ENCODE measurements around the gene GRK3.
A peak's percentile ranks its signal among the peaks of the same experiment; 100 is the strongest.
"Not testable (repeated sequence)": the region's sequence is repeated elsewhere in the genome, so short reads cannot be mapped to it uniquely, and the experiment has no call there.

Gene GRK3

DNA sequence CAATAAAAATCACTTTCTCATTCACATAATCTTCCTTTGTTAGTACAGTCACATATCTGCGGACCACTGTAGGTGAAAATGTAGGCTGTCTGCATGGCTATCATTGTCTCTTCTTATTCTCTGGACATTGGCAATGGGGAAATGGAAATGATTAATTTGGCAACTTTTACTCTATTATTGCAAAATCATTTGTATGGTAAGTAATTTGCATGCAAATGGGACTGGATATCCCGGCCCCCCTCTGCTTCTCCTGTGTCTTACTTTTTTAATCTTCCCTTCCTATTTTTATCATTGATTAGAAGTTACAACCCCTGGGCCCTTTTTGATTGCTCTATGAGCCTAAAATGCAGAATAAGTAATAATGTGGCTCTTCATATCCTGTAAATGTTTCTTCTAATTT lies 6.0 kb downstream of the GRK3 start:
- DNase-seq (ENCODE audit: insufficient read length, low spot score) (no peak), FAIRE-seq (peak; percentile 66)

DNA sequence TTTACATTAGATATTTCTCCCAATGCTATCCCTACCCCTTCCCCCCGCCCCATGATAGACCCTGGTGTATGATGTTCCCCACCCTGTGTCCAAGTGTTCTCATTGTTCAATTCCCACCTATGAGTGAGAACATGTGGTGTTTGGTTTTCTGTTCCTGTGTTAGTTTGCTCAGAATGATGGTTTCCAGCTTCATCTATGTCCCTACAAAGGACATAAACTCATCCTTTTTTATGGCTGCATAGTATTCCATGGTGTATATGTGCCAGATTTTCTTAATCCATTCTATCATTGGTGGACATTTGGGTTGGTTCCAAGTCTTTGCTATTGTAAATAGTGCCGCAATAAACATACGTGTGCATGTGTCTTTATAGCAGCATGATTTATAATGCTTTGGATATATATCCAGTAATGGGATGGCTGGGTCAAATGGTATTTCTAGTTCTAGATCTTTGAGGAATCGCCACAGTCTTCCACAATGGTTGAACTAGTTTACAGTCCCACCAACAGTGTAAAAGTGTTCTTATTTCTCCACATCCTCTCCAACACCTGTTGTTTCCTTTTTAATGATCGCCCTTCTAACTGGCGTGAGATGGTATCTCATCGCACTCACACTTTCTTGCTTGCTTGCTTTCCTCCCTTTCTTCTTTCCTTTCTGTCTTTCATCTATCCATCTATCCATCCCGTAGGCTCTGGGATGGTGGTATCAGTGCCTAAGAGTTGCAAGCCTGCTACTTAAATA lies 7.7 kb downstream of the GRK3 start:
- not testable (repeated sequence) for FAIRE-seq; DNase-seq (ENCODE audit: insufficient read length, low spot score)

DNA sequence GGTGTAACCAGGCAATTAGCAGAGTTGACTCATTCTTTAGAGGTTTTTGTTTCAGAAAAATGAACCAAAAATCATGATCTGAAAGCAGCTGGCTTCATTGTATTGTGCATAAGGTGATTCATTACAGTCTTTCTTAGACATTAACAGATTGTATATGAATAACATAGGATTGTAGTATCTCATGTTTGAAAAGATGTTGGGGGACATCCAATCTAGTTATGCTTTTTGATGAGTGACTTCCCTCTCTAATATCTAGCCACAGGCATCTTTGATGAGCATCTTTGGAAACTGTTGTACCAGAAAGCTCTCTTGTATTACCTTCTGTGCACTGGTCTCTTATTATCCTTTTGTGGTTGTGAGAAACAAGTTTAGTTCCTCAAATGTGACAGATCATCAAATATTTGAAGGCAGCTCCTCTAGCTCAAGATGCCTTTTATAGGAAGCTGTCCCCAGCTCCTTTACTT lies 8.3 kb downstream of the GRK3 start:
- FAIRE-seq: peak; percentile 89
- no peak for DNase-seq (ENCODE audit: insufficient read length, low spot score)

DNA sequence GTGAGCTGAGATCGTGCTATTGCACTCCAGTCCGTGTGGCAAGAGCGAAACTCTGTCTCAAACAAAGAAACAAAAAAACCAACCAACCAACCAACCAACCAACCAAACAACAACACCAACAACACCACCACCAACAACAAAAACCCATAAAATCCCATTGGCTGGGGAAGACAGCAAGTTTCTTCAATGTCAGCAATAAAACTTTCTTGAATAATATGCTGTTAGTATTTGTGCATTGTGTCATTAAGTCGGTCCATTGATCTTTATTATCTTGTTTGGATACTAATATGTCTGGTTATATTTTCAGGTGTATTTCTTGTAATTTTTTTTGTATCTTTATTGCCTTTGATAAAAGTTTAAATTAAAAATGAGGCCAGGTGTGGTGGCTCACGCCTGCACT lies 9.4 kb downstream of the GRK3 start:
- DNase-seq (ENCODE audit: insufficient read length, low spot score): no peak
- no peak for FAIRE-seq

DNA sequence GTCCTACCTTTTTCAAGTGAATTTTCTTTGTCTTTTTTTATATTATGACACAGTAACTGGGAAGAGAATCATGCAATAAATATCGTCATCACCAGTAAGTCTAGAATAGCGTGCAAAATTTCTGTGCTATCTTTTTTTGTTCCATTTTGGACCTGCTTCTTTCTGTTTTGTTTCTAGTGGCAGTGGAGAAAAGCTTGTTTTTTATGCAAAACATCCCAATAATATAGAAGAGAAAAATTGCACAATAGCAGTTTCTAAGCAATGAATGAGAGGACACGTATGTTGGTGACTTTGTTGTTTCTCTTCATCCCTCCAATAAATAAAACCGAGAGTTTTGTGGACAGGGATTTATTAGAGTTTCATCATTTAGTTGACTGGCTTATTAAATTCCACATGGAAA lies 10.3 kb downstream of the GRK3 start:
- peak; percentile 63 for FAIRE-seq
- no peak for DNase-seq (ENCODE audit: insufficient read length, low spot score)

DNA sequence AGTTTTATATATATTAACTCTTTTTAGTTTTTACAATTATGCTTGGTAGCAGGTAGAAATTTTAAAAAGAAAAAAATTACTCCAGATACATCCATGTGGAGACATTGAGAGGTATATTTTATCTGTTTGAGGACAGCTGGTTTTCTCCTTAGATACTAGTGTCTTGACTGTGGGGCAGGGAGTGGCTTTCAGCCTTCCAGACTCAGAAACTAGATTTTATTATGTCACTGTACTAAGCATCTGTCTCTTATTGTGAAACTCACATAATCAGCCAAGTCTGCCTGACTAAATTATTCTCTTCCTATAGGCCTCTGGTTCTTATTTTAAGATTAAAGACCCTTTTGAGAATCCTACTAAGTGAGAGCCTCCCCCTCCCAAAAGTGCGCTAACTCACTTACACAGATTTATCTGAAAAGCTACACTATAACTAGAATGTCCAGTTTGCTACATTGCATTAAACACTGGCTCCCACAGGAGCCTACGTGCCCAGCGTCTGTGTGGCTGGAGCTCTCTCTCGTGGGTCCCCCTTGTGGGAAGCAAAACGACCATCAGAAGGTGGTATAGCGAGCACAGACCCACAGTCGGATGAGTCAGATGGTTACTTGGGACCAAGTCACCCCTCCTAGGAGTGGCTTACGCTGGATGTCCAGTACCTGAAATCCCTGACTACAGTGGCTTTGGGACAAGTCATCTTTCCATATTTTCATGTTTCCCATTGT lies 11.4 kb downstream of the GRK3 start:
- not testable (repeated sequence) for FAIRE-seq; DNase-seq (ENCODE audit: insufficient read length, low spot score)

DNA sequence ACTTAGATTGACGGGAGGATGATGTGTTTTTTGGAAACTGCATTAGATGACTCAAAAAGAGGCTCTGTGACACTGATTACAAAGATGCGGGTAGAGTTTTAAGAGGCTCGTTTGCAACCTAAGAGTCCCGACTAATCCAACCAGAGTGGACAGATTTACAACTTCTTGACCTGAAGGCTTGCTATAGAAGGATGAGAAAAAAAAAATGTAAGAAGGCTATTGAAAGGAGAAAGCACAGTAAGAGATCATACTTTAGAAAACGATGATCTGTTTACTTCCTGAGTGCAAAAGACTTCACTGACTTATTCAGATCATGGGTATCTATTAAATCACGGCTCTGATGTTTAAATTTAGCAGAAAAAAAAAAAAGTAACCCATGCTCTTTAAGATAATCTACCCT lies 17.0 kb downstream of the GRK3 start:
- not testable (repeated sequence) for DNase-seq (ENCODE audit: insufficient read length, low spot score); FAIRE-seq

DNA sequence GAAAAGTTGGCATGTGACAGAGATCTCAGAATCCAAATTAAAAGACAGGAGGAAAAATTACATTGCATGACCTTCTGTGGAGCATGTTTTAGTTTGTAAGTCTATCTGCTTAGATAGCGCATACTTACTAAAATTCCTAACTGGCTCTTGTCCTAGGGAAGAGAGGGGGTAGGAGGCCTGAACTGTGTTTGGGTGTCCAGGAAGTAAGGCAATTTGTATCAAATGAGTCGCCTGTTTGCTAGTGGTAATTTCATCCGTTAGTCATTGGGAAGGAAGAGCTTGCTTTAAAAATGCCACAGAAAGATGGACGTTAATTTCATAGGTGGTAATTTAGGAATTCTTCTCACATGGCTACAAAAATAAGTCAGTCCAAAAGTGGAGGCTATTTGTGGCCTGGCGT lies 18.5 kb downstream of the GRK3 start:
- FAIRE-seq (no peak), DNase-seq (ENCODE audit: insufficient read length, low spot score) (no peak)

DNA sequence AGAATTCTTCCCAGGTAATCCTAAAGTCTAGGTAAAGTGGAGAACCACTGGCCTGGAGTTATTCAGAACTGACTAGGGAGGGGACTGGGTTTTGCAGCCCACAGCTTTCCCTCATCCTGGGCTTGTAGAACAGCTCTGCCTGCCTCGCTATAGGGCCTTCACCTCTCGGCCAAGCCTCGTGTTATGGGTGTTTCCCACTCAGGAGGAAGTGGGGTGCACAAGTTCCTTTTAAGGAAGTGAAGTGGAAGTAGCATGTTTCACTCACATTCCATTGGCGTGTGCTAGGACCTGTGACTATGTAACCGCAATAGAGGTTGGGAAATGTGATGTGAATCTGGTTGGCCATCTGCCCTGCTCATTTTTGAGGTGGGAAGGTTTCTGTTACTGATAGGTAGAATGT lies 20.5 kb downstream of the GRK3 start:
- not testable (repeated sequence) for DNase-seq (ENCODE audit: insufficient read length, low spot score)
- FAIRE-seq: peak; percentile 71

DNA sequence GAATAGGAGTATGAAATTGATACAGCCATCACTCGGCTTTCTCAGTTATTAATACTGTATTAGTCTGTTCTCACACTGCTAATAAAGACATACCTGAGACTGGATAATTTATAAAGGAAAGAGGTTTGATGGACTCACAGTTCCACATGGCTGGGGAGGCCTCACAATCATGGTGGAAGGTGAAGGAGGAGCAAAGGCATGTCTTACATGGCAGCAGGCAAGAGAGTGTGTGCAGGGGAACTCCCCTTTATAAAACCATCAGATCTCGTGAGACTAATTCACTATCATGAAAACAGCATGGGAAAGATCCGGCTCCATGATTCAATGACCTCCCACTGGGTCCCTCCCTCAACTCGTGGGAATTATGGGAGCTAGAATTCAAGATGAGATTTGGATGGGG lies 25.2 kb downstream of the GRK3 start:
- DNase-seq (ENCODE audit: insufficient read length, low spot score); FAIRE-seq: not testable (repeated sequence)

DNA sequence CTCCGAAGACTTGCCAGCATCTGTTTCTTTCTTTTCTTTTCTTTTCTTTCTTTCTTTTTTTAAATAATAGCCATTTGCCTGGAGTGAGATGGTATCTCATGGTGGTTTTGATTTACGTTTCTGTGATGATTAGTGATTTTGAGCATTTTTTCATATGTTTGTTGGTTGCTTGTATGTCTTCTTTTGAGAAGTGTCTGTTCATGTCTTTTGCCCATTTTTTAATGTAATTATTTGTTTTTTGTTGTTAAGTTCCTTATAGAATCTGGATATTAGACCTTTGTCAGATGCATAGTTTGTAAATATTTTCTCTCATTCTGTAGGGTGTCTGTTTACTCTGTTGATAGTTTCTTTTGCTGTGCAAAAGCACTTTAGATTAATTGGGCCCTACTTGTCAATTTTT lies 28.8 kb downstream of the GRK3 start:
- not testable (repeated sequence) for DNase-seq (ENCODE audit: insufficient read length, low spot score); FAIRE-seq

DNA sequence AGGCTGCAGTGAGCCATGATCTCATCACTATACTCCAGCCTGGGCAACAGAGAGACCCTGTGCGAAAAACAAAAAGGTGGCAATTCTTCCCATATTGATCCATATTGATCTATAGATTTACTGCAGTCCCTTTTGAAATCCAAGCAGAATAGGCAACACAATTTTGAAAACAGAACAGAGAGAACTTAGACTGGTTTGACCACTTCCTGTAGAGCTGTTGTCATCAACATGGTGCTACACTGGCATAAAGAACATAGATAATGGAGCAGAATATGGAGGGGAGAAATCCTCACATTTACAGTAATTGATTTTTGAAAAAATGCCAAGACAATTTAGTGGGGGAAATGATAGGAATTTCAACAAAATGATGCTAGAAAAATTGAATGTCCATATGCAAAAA lies 34.1 kb downstream of the GRK3 start:
- FAIRE-seq: peak; percentile 79
- DNase-seq (ENCODE audit: insufficient read length, low spot score): no peak

DNA sequence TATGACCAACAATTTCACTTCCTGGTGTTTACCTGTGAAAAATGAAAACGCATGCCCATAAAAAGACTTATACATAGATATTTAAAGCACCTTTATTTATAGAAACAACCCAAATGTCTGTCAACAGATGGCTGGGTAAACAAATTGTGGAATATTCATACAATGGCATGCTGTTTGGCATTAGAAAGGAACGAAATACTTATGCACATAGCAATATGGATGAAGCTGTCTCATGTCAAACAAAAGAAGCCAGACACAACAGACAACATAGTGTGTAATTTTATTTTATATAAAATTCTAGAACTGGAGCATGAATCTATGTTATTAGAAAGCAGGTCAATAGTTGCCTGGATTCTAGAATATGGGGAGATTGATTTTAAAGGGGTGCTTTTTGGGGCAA lies 38.0 kb downstream of the GRK3 start:
- FAIRE-seq: no peak
- DNase-seq (ENCODE audit: insufficient read length, low spot score): no peak

DNA sequence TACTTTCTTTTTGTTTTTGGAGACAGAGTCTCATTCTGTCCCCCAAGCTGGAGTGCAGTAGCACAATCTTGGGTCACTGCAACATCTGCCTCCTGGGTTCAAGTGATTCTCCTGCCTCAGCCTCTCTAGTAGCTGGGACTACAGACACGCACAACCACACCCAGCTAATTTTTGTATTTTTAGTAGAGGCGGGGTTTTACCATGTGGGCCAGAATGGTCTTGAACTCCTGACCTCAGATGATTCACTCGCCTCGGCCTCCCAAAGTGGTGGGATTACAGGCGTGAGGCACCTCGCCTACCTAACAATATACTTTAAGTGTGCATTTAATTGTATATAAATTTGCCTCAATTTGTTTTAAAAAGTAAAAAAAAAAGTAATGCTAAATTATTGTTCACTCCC lies 38.4 kb downstream of the GRK3 start:
- DNase-seq (ENCODE audit: insufficient read length, low spot score) (no peak), FAIRE-seq (no peak)

DNA sequence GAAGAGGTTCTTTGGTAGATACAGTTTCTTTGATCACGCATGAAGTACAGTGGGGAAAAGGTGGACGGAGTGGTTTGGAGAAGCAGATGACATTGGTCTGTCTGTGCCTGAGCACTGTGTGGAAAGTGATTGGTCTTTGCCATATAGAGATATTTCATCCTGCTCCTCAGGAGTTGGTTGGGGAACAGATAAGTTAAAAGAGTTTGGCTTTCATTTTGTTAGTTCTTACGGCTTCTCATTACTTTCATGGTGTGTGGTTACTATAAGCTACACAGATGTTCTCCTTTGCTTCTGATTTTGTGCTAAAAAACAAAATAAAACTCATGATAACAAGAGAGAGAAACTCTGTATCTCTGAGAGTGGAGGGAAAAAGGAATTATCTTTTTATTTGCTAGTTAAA lies 40.7 kb downstream of the GRK3 start:
- not testable (repeated sequence) for FAIRE-seq; DNase-seq (ENCODE audit: insufficient read length, low spot score)

DNA sequence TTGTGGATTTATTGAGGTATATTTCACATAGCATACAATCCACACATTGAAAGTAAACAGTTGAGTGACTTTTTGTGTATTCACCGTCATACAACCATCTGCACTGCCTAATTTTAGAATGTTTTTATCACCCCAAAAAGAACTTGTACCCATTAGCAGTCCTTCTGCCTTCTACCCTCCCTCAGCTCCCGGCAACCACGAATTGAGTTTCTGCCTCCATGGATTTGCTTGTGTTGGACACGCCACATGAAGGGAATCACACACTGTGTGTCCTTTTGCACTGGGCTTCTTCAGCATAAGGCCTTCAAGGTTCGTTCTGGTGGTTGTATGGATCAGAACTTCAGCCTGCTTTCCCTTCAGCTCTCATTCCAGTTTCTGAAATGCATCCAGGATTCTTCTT lies 41.1 kb downstream of the GRK3 start:
- not testable (repeated sequence) for FAIRE-seq; DNase-seq (ENCODE audit: insufficient read length, low spot score)

DNA sequence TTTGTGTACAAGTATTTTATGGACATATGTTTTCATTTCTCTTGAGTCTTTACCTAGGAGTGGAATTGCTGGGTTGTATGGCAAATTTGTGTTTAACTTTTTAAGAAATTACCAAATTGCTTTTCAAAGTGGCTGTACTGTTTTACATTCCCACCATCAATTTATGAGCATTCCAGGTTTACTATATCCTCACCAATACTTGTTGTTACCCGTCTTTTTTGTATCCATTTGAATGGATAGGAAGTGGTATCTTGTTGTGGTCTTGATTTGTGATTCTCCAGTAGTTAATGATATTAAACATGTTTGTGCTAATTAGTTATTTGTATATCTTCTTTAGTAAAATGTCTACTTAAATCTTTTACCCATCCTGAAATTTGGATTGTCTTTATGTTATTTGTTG lies 46.8 kb downstream of the GRK3 start:
- not testable (repeated sequence) for FAIRE-seq; DNase-seq (ENCODE audit: insufficient read length, low spot score)

DNA sequence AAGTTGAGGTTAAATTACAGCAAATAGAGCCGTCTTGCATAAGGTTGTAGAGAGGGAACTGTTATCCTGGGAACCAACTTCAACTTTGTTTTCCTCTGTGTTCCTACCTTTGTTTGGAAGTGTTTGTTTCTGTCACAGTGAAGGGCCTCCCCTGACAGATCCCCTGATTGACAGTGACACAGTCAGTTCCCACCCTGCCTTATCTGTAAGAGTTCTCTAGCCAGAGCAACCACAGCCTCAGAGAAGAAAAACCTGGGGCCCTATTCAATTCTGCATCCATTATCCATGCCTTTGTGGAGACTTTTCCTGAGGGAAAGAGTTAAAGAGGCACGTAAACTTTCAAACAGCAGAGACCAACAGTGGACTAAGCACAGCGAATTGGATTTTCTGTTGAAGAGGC lies 48.7 kb downstream of the GRK3 start:
- not testable (repeated sequence) for DNase-seq (ENCODE audit: insufficient read length, low spot score)
- peak; percentile 68 for FAIRE-seq

DNA sequence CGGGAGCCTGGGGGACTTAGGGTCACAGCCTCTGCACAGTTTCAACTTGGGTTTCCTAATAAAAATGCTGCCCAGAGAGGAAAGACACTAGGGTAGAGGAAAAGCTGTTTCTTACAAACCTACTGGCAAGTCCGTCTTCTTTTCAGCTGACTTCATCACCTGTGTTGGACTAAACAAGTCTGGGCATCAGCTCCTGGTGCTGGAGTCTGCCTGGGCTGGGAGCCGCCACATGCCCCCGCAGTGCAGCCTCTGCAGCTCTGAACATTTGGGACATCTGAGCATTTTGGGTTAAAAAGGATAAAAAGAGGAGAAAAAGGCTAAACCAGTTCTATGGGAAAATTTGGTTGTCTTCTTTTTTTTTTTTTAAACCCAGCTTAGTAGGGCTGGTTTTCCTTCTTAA lies 49.1 kb downstream of the GRK3 start:
- FAIRE-seq; DNase-seq (ENCODE audit: insufficient read length, low spot score): not testable (repeated sequence)

DNA sequence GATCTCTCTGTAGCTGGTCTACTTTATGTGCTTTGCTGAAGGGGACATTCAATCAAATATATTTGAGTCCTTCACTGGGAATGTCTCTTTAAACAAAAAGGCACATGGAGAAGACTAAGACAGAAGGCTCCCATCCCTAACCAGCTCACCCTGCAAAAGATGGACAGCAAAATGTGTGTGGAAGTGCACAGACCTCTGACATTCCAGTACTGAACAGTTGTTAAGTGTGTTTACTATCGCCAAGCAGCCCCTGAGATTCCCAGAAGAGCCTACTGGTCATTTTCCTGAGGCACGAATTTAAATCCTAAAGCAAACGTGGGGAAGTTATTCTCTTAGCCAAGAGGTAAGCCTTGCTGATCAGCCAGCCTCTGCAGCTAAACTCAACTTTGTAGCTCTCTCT lies 50.3 kb downstream of the GRK3 start:
- DNase-seq (ENCODE audit: insufficient read length, low spot score); FAIRE-seq: not testable (repeated sequence)

DNA sequence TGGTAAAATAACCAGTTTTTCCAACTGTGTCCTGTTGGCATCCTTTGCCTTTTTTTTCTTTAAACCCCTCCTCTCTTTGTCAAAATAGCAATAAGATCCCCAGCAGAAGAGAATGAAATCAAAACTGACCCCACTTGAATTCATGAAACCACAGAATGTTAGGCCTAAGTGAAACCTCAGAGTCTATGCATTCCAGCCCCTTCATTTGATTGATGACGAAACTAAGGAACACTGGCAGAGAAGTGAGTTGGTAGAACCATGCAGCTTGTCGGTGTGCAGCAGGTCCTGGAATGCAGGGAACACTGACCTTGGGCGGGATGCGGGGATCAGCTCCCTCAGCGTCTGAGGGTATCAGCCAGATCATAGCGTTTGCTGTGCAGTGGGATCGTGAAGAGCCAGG lies 57.5 kb downstream of the GRK3 start:
- DNase-seq (ENCODE audit: insufficient read length, low spot score): no peak
- FAIRE-seq: peak; percentile 56

DNA sequence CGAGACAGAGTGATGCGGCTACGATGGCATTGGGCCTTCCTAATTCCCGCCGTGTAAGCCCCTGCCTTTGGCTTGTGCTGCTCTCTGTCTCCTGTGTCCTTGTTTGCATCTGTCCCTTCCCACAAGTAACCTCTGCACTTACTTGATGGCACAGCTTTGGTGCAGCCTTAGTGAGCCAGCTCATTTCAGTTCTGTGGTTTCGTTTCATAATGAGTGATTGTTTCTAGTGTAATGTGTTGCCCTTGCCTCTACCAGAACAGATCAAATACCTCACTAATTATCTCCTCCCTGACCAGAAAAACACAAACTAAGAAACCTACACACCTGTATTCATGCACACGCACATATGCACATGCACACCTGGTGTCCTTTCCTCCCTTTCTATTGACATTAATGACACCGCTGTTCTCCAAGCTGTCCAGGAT lies 58.8 kb downstream of the GRK3 start:
- peak; percentile 93 for FAIRE-seq
- no peak for DNase-seq (ENCODE audit: insufficient read length, low spot score)

Data from GM19239 (cell line).